Right lobe of liver (tissue), 4 donors: ENCODE measurements around the gene ZCCHC10.

Experiments used
- CTCF ChIP-seq, 4 donors: fragments of 200-600 bp in 3 of 4; fragments of 450-650 bp in 1 of 4; IDR thresholded peaks; one replicate each; pipeline versions ENCODE4 v1.5.1 to v1.8.0; 2016 to 2022; ENCODE audit warnings: antibody characterized with exemption in 4 of 4, mild to moderate bottlenecking in 2 of 4
- POLR2A ChIP-seq: fragments of 450-650 bp; IDR thresholded peaks from one replicate; pipeline ENCODE4 v1.6.1; 2017; ENCODE audit warnings: antibody characterized with exemption, mild to moderate bottlenecking
- donor health status: DM: no; HTN: no; CAD: no.
- donor health status: DM: no; HTN: no; CAD: no.
- donor health status: DM: no; HTN: yes; CAD: no.

- no peak for TF ChIP-seq POLR2A
- TF ChIP-seq CTCF (IDR thresholded peaks at IDR 0.05): no peak
Observed at GRCh38 chr5:132999246-132999645, 27.1 kb downstream of the ZCCHC10 start.
